ENCODE measurements around the gene LEUTX. TPM values are rescaled to one million over a fixed set of nuclear protein-coding genes. Genes with fewer than 3 reads are reported as not detected.

Gene LEUTX
- total RNA-seq, 1 donor from 2014 or later: not detected

- DNase-seq (ENCODE audit: low spot score): peak; percentile 98
Observed at GRCh38 chr19:39824143-39825092, 45.8 kb downstream of the LEUTX start.

GRCh38 chr19:39825093-39825463, 46.4 kb downstream of the LEUTX start:
- DNase-seq (ENCODE audit: low spot score): no peak

GRCh38 chr19:39825531-39826076, 47.0 kb downstream of the LEUTX start:
- no peak for DNase-seq (ENCODE audit: low spot score)

- no peak for DNase-seq (ENCODE audit: low spot score)
Observed at GRCh38 chr19:39826311-39826945, 47.8 kb downstream of the LEUTX start.

GRCh38 chr19:39827216-39827615, 48.6 kb downstream of the LEUTX start:
- no peak for DNase-seq (ENCODE audit: low spot score)

- no peak for DNase-seq (ENCODE audit: low spot score)
Observed at GRCh38 chr19:39828015-39828653, 49.5 kb downstream of the LEUTX start.

- DNase-seq (ENCODE audit: low spot score): no peak
Observed at GRCh38 chr19:39828654-39829032, 50.0 kb downstream of the LEUTX start.

- no peak for DNase-seq (ENCODE audit: low spot score)
Observed at GRCh38 chr19:39829702-39830275, 51.1 kb downstream of the LEUTX start.

- DNase-seq (ENCODE audit: low spot score): no peak
Observed at GRCh38 chr19:39830406-39830805, 51.8 kb downstream of the LEUTX start.

GRCh38 chr19:39830847-39831246, 52.2 kb downstream of the LEUTX start:
- DNase-seq (ENCODE audit: low spot score): no peak

- no peak for DNase-seq (ENCODE audit: low spot score)
Observed at GRCh38 chr19:39831679-39832078, 53.0 kb downstream of the LEUTX start.

- no peak for DNase-seq (ENCODE audit: low spot score)
Observed at GRCh38 chr19:39832341-39833083, 53.9 kb downstream of the LEUTX start.

GRCh38 chr19:39833160-39833463, 54.5 kb downstream of the LEUTX start:
- no peak for DNase-seq (ENCODE audit: low spot score)

GRCh38 chr19:39833464-39834286, 55.0 kb downstream of the LEUTX start, which contains the start of gene DYRK1B:
Gene DYRK1B (minus strand): TSS chr19:39834162. CDS start chr19:39831867, 2,295 bp downstream.
- peak; percentile 99 for DNase-seq (ENCODE audit: low spot score)

GRCh38 chr19:39834287-39834841, 55.7 kb downstream of the LEUTX start:
- no peak for DNase-seq (ENCODE audit: low spot score)

Other genes with a start within 250 kb of the LEUTX start
- 11.3 TPM for gene EID2B, start 246.0 kb upstream of the LEUTX start, total RNA-seq (ENCODE audit: insufficient read depth, low replicate concordance)
- gene EID2, start 238.7 kb upstream of the LEUTX start, total RNA-seq (ENCODE audit: insufficient read depth, low replicate concordance): 10.1 TPM
- gene LGALS13, start 176.3 kb upstream of the LEUTX start, total RNA-seq (ENCODE audit: insufficient read depth, low replicate concordance): not detected
- gene LGALS16, start 122.9 kb upstream of the LEUTX start, total RNA-seq (ENCODE audit: insufficient read depth, low replicate concordance): not detected
- not detected for gene LGALS14, start 74.4 kb upstream of the LEUTX start, total RNA-seq (ENCODE audit: insufficient read depth, low replicate concordance)
- gene CLC, start 40.8 kb upstream of the LEUTX start, total RNA-seq (ENCODE audit: insufficient read depth, low replicate concordance): not detected
- gene DYRK1B, start 55.3 kb downstream of the LEUTX start, total RNA-seq (ENCODE audit: insufficient read depth, low replicate concordance): 7.2 TPM
- gene FBL, start 67.5 kb downstream of the LEUTX start, total RNA-seq (ENCODE audit: insufficient read depth, low replicate concordance): 154 TPM
- 175 TPM for gene FCGBP, start 155.8 kb downstream of the LEUTX start, total RNA-seq (ENCODE audit: insufficient read depth, low replicate concordance)
- 32.3 TPM for gene PSMC4, start 192.3 kb downstream of the LEUTX start, total RNA-seq (ENCODE audit: insufficient read depth, low replicate concordance)
- 42.4 TPM for gene ZNF546, start 218.2 kb downstream of the LEUTX start, total RNA-seq (ENCODE audit: insufficient read depth, low replicate concordance)

Data from umbilical cord (tissue), 2 donors.